HS-5 (cell line): Measurements from ENCODE around the gene DHX58.

Experiments
- DNase-seq: peaks from one replicate; pipeline ENCODE4 v3.0.0-alpha.2; 2012; ENCODE audit warnings: low read depth

The DHX58 gene

GRCh38 chr17:42053731-42054500, 58.6 kb downstream of the DHX58 start:
- DNase-seq = no peak

GRCh38 chr17:42052346-42052877, 60.1 kb downstream of the DHX58 start:
- no peak for DNase-seq

GRCh38 chr17:42051645-42052044, 60.9 kb downstream of the DHX58 start:
- no peak for DNase-seq
